ENCODE data around the gene ABHD11.

GRCh38 chr7:73722785-73723184 is 15.8 kb downstream of the ABHD11 start:
- no peak for TF ChIP-seq EZH2 (IDR thresholded peaks at IDR 0.05; ENCODE audit: insufficient read depth, poor library complexity, severe bottlenecking)
- TF ChIP-seq EZH2phosphoT487 (IDR thresholded peaks at IDR 0.05; ENCODE audit: insufficient read depth, low read depth) = no peak
